ENCODE results near the gene SUGP2. TPM values are rescaled to one million over a fixed set of nuclear protein-coding genes. Genes with fewer than 3 reads are reported as not detected.

SUGP2 gene
- total and polyA plus RNA-seq, 9 of the 15 experiments (the other 6 are each of a cell fraction or from before 2014, with no cell fraction given), result 13.1 to 101 (median 63.1) TPM

- TF ChIP-seq CTCFL (IDR thresholded peaks at IDR 0.05; ENCODE audit: borderline replicate concordance, insufficient read depth, low read depth, low read length, poor library complexity, severe bottlenecking), result no peak
- no peak for TF ChIP-seq MTA1 (IDR thresholded peaks at IDR 0.05; ENCODE audit: borderline replicate concordance)
- no peak for TF ChIP-seq ZNF444 (CRISPR knock-in tag; IDR thresholded peaks at IDR 0.05)
- peak; percentile 25 for TF ChIP-seq PHF20 (IDR thresholded peaks at IDR 0.05; ENCODE audit: partially characterized antibody)
- no peak for TF ChIP-seq ZNF184 (CRISPR knock-in tag; IDR thresholded peaks at IDR 0.05)
- TF ChIP-seq FOXP1 (CRISPR knock-in tag; IDR thresholded peaks at IDR 0.05), result 0 out of 2 replicates have a peak, but pooled peaks have one; percentile 35
- TF ChIP-seq NFE2 (IDR thresholded peaks at IDR 0.05; ENCODE audit: low read depth), result peak; percentile 55; the same call in 1 of the 2 replicates
Measured at GRCh38 chr19:19062454-19063182, 29.3 kb upstream of the SUGP2 start (continued).

- in situ Hi-C loops (cut with MboI) (no loop called here), intact Hi-C loops (cut with micrococcal nuclease) (loop anchor here (2.0 kb wide), 1 partner anchor 51 kb away; no protein-coding TSS in a partner anchor)
- peak overlapping the region; percentile 95 for H3K4me2 ChIP-seq (ENCODE audit: insufficient read depth, low read length)
- ChIA-PET POLR2A (interaction anchor here (0.8 to 1.7 kb wide), 3 partner anchors 54 to 74 kb away, joined by 3 to 4 read pairs (median 3); no protein-coding TSS in a partner anchor), CTCF (ENCODE audit: low intra/inter-chr PET ratio) (interaction anchor here (1.5 kb wide), 1 partner anchor 78 kb away, joined by 3 read pairs; no protein-coding TSS in a partner anchor)
- H3K4me3 ChIP-seq, result no peak overlapping the region
- no peaks in the 10 kb centered on the region for H4K20me1 ChIP-seq (replicated peaks; ENCODE audit: control insufficient read depth, insufficient read depth, low read length)
- H3K27me3 ChIP-seq (ENCODE audit: control insufficient read depth in 2 of 2, insufficient read depth in 2 of 2, low read length in 2 of 2), result no peaks in the 10 kb centered on the region; a peak in 1 of 5 replicates
- ATAC-seq, result no peak
- peaks cover 60% of the 10 kb centered on the region for H3K79me2 ChIP-seq (ENCODE audit: control insufficient read depth, insufficient read depth, low read length)
- peaks cover 42% of the 10 kb centered on the region for H3K36me3 ChIP-seq (ENCODE audit: control insufficient read depth, insufficient read depth, low read length)
- peak overlapping the region; percentile 84 to 88 for H3K9ac ChIP-seq (ENCODE audit: insufficient read depth in 1 of 2, low read depth in 2 of 2, low read length in 2 of 2)
- no peak overlapping the region for H2AFZ ChIP-seq (ENCODE audit: low read depth, low read length)
- no peak for FAIRE-seq
- peak overlapping the region; percentile 89 for H3K27ac ChIP-seq (ENCODE audit: extremely low read depth, low read depth, low read length)
- WGBS (ENCODE audit: insufficient coverage, low coverage, missing lambda C conversion rate), result 49% methylated on average over 8 of the region's 8 CpGs
- H3K9me1 ChIP-seq (ENCODE audit: control insufficient read depth, insufficient read depth, low read length), result peaks cover 3% of the 10 kb centered on the region
- DNase-seq (ENCODE audit: extremely low read depth in 1 of 4, low spot score in 3 of 4), result no peak
- peaks cover 54 to 88% of the 10 kb centered on the region in 2 experiments for H3K4me1 ChIP-seq (replicated peaks in 1 of 2; ENCODE audit: control insufficient read depth in 2 of 2, insufficient read depth in 2 of 2, low read length in 2 of 2)
- BruUV-seq (replicated peaks), result no TSS peak
- H3K9me3 ChIP-seq (replicated peaks; ENCODE audit: control insufficient read depth, insufficient read depth, low read depth, low read length), result no peaks in the 10 kb centered on the region
- TF ChIP-seq SIRT6 (IDR thresholded peaks at IDR 0.05; ENCODE audit: low read depth, low read length) (no peak), HNRNPUL1 (IDR thresholded peaks at IDR 0.05; ENCODE audit: low read length) (0 out of 2 replicates have a peak, but pooled peaks have one; percentile 1), CREB3 (tag; conservative IDR thresholded peaks at IDR 0.05; ENCODE audit: low read depth) (0 out of 2 replicates have a peak, but pooled peaks have one; percentile 25), NR4A1 (CRISPR knock-in tag; IDR thresholded peaks at IDR 0.05) (no peak), NR4A1 (tag; IDR thresholded peaks at IDR 0.05) (0 out of 2 replicates have a peak, but pooled peaks have one; percentile 38), ZHX1 (conservative IDR thresholded peaks at IDR 0.05; ENCODE audit: low read length) (no peak), TGIF2 (CRISPR knock-in tag; IDR thresholded peaks at IDR 0.05) (no peak), CREBBP (IDR thresholded peaks at IDR 0.05; ENCODE audit: low read depth, low read length) (no peak)
Measured at GRCh38 chr19:19061506-19061905, 28.2 kb upstream of the SUGP2 start.

All from K562 (cell line).